Testis (tissue), 3 donors: Measurements from ENCODE around the gene NASP. TPM values are rescaled to one million over a fixed set of nuclear protein-coding genes. Genes with fewer than 3 reads are reported as not detected.
A peak's percentile ranks its signal among the peaks of the same experiment; 100 is the strongest.

Source experiments
- DNase-seq: peaks from one replicate; pipeline ENCODE4 v3.0.0-alpha.2; 2019
- H3K27ac ChIP-seq, 2 donors: fragments of 200-600 bp; sonication (generic); one replicate each; pipeline ENCODE4 v1.5.1; 2019
- H3K27me3 ChIP-seq: fragments of 200-600 bp; sonication (generic); one replicate; pipeline ENCODE4 v1.5.1; 2019
- H3K36me3 ChIP-seq: fragments of 200-600 bp; sonication (generic); one replicate; pipeline ENCODE4 v1.5.1; 2017; ENCODE audit warnings: low read depth; ENCODE audit errors: missing control alignments
- H3K4me1 ChIP-seq: fragments of 200-600 bp; sonication (generic); one replicate; pipeline ENCODE4 v1.5.1; 2019
- H3K4me3 ChIP-seq, 2 donors: fragments of 200-600 bp; sonication (generic); one replicate each; pipeline ENCODE4 v1.5.1; 2017 to 2019
- H3K9me3 ChIP-seq: fragments of 200-600 bp; sonication (generic); one replicate; pipeline ENCODE4 v1.5.1; 2017
- POLR2A ChIP-seq: fragments of 450-650 bp; IDR thresholded peaks from one replicate; pipeline ENCODE4 v1.6.1; 2017; ENCODE audit warnings: antibody characterized with exemption, mild to moderate bottlenecking, moderate library complexity
- WGBS, 2 donors: methylation state at CpG; one replicate each; pipeline ENCODE4 v1.1.5; 2018; 5-methylcytosine and 5-hydroxymethylcytosine counted together
- intact Hi-C: fragments of 100-400 bp; cut with DNase I; formaldehyde crosslinking; loops from one replicate; pipeline ENCODE4 v1.15.1; 2023; ENCODE audit warnings: low total_unique reads
- polyA plus RNA-seq: library from polyadenylated mRNA; stranded (reverse); fragments of 350-450 nt; fragmentation: Illumina TruSeq; extraction: RNeasy Lipid Tissue Mini Kit (QIAGEN cat#74804); gene quantifications from one replicate; pipeline ENCODE4 v1.2.3, GENCODE V29; 2014; ENCODE audit warnings: low read depth, low replicate concordance; ENCODE audit not compliant: insufficient read depth
- total RNA-seq, 2 donors: library from RNA; depleted of rRNA; stranded (reverse); fragments of >200 nt; gene quantifications; one replicate each; pipeline ENCODE4 v1.2.3, GENCODE V29; 2016
- TF ChIP-seq, protein P1 (sequence below), 3 experiments: fragments of 450-650 bp in 2 of 3; fragments of 200-600 bp in 1 of 3; sonication (generic) in 1 of 3; IDR thresholded peaks; one replicate each; pipeline ENCODE4 v1.5.1; 2016 to 2019; ENCODE audit warnings: antibody characterized with exemption in 3 of 3, mild to moderate bottlenecking in 2 of 3, moderate library complexity in 1 of 3

The NASP gene
- total and polyA plus RNA-seq, 3 donors from 2014 or later, result 184 to 206 (median 194) TPM

DNA sequence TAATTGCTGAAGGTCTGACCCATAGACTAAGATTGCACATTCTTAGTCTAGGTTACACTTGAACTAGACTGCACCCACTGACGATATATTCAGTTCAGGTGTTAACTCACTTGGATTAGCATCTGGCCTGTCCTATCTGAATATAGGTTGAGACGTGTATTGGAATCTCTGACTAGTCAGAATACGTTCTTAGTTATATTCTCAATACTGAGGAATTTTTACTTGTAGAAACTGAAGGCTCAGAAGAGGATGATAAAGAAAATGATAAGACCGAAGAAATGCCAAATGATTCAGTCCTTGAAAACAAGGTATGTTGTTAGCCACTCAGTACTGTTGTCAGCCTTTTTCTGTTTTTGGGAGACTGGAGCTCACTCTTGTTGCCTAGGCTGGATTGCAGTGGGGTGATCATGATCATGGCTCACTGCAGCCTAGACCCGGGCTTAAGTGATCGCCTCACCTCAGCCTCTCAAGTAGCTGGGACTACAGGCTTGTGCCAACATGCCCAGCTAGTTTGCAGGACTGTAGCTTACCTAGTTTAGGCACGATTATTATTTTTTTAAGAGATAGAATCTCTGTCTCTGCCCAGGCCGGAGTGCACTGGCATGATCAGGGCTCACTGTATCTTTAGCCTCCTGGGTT is 29.2 kb downstream of the NASP start:
- no peak for TF ChIP-seq POLR2A
- TF ChIP-seq, protein P1, sequence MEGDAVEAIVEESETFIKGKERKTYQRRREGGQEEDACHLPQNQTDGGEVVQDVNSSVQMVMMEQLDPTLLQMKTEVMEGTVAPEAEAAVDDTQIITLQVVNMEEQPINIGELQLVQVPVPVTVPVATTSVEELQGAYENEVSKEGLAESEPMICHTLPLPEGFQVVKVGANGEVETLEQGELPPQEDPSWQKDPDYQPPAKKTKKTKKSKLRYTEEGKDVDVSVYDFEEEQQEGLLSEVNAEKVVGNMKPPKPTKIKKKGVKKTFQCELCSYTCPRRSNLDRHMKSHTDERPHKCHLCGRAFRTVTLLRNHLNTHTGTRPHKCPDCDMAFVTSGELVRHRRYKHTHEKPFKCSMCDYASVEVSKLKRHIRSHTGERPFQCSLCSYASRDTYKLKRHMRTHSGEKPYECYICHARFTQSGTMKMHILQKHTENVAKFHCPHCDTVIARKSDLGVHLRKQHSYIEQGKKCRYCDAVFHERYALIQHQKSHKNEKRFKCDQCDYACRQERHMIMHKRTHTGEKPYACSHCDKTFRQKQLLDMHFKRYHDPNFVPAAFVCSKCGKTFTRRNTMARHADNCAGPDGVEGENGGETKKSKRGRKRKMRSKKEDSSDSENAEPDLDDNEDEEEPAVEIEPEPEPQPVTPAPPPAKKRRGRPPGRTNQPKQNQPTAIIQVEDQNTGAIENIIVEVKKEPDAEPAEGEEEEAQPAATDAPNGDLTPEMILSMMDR (IDR thresholded peaks at IDR 0.05), result no peak
- no peak overlapping the region for H3K27ac ChIP-seq
- no peaks in the 10 kb centered on the region for H3K4me1 ChIP-seq
- no peaks in the 10 kb centered on the region for H3K36me3 ChIP-seq
- intact Hi-C loops, result no loop called here
- WGBS, 2 donors, result 81 to 86% methylated on average over 8 of the region's 8 CpGs
- no peaks in the 10 kb centered on the region for H3K9me3 ChIP-seq
- no peak overlapping the region for H3K4me3 ChIP-seq
- no peaks in the 10 kb centered on the region for H3K27me3 ChIP-seq
- DNase-seq, result no peak

DNA sequence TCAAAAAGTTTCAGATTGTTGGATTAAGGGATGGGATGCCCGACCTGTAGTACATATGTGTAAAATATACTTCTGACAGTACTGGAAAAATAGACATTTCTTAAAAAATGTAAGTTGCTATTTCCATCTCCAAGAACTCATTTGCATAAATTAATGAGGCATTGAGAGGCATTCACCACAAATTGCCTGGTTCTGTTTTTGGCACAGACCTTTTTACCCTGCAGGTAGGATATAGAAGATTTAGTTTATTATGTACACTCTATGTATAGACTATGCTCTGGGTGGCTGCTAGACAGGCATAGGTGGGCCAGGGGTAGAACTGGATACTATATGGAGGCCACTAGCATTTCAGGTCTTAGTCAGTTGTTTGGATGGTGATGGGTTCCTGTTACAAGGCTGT is 32.0 kb downstream of the NASP start:
- no peaks in the 10 kb centered on the region for H3K36me3 ChIP-seq
- no peak for TF ChIP-seq POLR2A
- TF ChIP-seq, protein P1 (IDR thresholded peaks at IDR 0.05), result no peak
- no peak overlapping the region for H3K27ac ChIP-seq
- H3K27me3 ChIP-seq, result no peaks in the 10 kb centered on the region
- H3K9me3 ChIP-seq, result no peaks in the 10 kb centered on the region
- intact Hi-C loops, result no loop called here
- no peak for DNase-seq
- H3K4me1 ChIP-seq, result no peaks in the 10 kb centered on the region
- H3K4me3 ChIP-seq, result no peak overlapping the region
- 92 to 94% methylated on average over 1 of the region's 1 CpG for WGBS, 2 donors

DNA sequence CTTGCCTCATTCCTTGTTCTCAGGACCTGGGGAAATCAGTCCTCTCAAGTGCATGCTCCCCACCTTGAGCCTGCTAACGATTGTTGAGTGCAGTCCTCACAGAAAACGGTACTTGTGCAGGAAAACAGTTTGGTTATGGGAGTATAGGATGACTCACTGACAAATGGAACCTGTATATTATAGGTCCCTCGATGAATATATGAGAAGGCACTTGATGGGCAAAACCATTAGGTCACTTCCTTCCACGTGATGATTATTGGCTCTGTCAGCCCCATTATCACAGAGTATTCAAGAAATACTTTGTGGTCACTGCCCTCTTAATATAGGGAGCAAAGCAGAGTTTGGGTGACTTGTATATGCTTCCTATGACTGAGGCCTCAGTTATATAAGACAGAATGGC is 33.8 kb downstream of the NASP start:
- intact Hi-C loops, result no loop called here
- no peak overlapping the region for H3K4me3 ChIP-seq
- 74 to 85% methylated on average over 4 of the region's 4 CpGs for WGBS, 2 donors
- TF ChIP-seq POLR2A, result no peak
- TF ChIP-seq, protein P1 (IDR thresholded peaks at IDR 0.05), result no peak
- no peaks in the 10 kb centered on the region for H3K36me3 ChIP-seq
- DNase-seq, result no peak
- H3K27ac ChIP-seq, result no peak overlapping the region
- H3K27me3 ChIP-seq, result no peaks in the 10 kb centered on the region
- no peaks in the 10 kb centered on the region for H3K9me3 ChIP-seq
- H3K4me1 ChIP-seq, result no peaks in the 10 kb centered on the region

DNA sequence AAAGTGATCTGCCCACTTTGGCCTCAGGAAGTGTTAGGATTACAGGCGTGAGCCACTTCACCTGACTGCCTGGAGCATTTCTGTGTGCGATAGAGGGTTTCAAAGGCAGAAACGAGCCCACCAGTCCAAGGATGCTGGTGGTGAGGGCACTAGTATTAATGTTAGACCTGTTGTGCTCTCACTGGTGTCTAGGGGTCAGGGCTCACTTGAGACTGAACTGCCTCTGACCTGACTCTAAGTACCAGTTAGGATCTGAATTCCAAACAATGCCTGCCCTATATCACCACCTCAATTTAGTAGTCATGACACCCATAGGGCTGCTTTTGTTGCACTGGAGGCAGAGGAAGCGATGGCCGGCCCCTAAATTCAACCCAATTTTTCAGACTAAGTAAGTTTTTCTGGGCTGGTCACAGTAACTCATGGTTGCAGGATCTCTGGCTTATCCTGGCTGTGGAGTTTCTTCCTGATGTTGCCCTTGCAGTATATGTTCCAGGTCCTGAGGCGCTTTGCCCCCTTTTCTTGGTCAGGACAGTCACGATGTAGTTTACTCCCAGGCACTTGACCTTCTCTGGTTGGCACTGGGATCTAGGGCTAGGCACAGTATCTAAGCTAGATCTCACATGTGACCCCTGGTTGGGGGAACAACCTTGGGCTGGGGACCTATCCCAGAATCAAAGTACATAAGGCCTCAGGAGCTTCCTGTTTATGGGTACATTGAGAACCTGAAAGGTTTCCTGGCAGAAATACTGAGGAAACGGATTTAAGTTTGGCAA is 35.5 kb downstream of the NASP start:
- intact Hi-C loops, result no loop called here
- no peaks in the 10 kb centered on the region for H3K9me3 ChIP-seq
- 66 to 73% methylated on average over 8 of the region's 8 CpGs for WGBS, 2 donors
- no peaks in the 10 kb centered on the region for H3K27me3 ChIP-seq
- no peak for DNase-seq
- H3K4me1 ChIP-seq, result peaks cover 8% of the 10 kb centered on the region
- peak overlapping the region in 1 of 2 donors; percentile 32 for H3K27ac ChIP-seq
- no peak overlapping the region for H3K4me3 ChIP-seq
- TF ChIP-seq, protein P1 (IDR thresholded peaks at IDR 0.05), result no peak
- TF ChIP-seq POLR2A, result no peak
- no peaks in the 10 kb centered on the region for H3K36me3 ChIP-seq
